Thyroid gland (tissue), 4 donors: ENCODE measurements around the gene NISCH. TPM values are rescaled to one million over a fixed set of nuclear protein-coding genes. Genes with fewer than 3 reads are reported as not detected.

Experiments used
- DNase-seq, 2 donors: peaks; one replicate each; pipeline ENCODE4 v3.0.0-alpha.2; 2019
- H3K27ac ChIP-seq, 3 donors: fragments of 200-600 bp; sonication (generic); 1 replicate in 2 of 3; 2 replicates in 1 of 3; pipeline ENCODE4 v1.5.1; 2016 to 2019; ENCODE audit warnings: mild to moderate bottlenecking in 1 of 3, moderate library complexity in 1 of 3
- H3K27me3 ChIP-seq: fragments of 200-600 bp; sonication (generic); one replicate; pipeline ENCODE4 v1.5.1; 2019
- H3K36me3 ChIP-seq, 2 donors: fragments of 200-600 bp; sonication (generic); one replicate each; pipeline ENCODE4 v1.5.1; 2016 to 2019
- H3K4me1 ChIP-seq, 2 donors: fragments of 200-600 bp; sonication (generic); one replicate each; pipeline ENCODE4 v1.5.1; 2017 to 2019
- H3K4me3 ChIP-seq, 3 donors: fragments of 200-600 bp; sonication (generic); replicated peaks in 1 of 3; 1 replicate in 2 of 3; 2 replicates in 1 of 3; pipeline ENCODE4 v1.5.1; 2016; ENCODE audit warnings: mild to moderate bottlenecking in 1 of 3
- H3K9me3 ChIP-seq: fragments of 200-600 bp; sonication (generic); one replicate; pipeline ENCODE4 v1.5.1; 2017
- POLR2A ChIP-seq, 2 donors: fragments of 450-650 bp; IDR thresholded peaks; one replicate each; pipeline ENCODE4 v1.6.1; 2017; ENCODE audit warnings: antibody characterized with exemption in 2 of 2, mild to moderate bottlenecking in 2 of 2, moderate library complexity in 1 of 2
- WGBS, 2 donors: methylation state at CpG; one replicate each; pipeline ENCODE4 v1.1.5; 2017; 5-methylcytosine and 5-hydroxymethylcytosine counted together
- intact Hi-C: fragments of 100-400 bp; cut with DNase I; formaldehyde crosslinking; loops from one replicate; pipeline ENCODE4 v1.15.1; 2023
- total RNA-seq, 4 donors: library from RNA; depleted of rRNA; stranded (reverse); fragments of >200 nt; gene quantifications; one replicate each; pipeline ENCODE4 v1.2.3, GENCODE V29; 2016
- TF ChIP-seq, protein P1 (sequence below), 6 experiments: fragments of 200-600 bp in 3 of 6; fragments of 450-650 bp in 3 of 6; sonication (generic) in 3 of 6; IDR thresholded peaks; one replicate each; pipeline ENCODE4 v1.5.1; 2016 to 2019; ENCODE audit warnings: antibody characterized with exemption in 6 of 6, mild to moderate bottlenecking in 2 of 6, inconsistent platforms in 1 of 6, moderate library complexity in 1 of 6

Gene NISCH
- total RNA-seq, 4 donors from 2014 or later = 71.8 to 88.2 (median 86.2) TPM

DNA sequence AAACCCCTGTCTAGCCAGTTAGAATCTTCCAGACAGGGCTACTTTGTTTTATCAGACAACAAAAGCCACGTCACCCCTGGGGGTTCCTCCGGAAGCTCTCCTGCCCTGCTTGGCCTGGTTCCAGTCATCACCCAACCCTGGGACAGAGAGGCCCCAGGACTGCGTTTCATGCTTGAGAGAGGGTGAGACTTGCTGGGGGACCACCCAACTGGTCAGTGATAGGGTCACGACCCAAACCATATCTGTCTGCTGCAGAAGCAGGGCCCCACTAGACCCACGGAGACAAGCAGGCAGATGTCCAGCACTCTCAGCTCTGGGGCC lies 77.1 kb downstream of the NISCH start:
- no peak for TF ChIP-seq POLR2A (IDR thresholded peaks at IDR 0.05)
- TF ChIP-seq, protein P1, sequence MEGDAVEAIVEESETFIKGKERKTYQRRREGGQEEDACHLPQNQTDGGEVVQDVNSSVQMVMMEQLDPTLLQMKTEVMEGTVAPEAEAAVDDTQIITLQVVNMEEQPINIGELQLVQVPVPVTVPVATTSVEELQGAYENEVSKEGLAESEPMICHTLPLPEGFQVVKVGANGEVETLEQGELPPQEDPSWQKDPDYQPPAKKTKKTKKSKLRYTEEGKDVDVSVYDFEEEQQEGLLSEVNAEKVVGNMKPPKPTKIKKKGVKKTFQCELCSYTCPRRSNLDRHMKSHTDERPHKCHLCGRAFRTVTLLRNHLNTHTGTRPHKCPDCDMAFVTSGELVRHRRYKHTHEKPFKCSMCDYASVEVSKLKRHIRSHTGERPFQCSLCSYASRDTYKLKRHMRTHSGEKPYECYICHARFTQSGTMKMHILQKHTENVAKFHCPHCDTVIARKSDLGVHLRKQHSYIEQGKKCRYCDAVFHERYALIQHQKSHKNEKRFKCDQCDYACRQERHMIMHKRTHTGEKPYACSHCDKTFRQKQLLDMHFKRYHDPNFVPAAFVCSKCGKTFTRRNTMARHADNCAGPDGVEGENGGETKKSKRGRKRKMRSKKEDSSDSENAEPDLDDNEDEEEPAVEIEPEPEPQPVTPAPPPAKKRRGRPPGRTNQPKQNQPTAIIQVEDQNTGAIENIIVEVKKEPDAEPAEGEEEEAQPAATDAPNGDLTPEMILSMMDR (IDR thresholded peaks at IDR 0.05) = no peak
- DNase-seq = no peak

DNA sequence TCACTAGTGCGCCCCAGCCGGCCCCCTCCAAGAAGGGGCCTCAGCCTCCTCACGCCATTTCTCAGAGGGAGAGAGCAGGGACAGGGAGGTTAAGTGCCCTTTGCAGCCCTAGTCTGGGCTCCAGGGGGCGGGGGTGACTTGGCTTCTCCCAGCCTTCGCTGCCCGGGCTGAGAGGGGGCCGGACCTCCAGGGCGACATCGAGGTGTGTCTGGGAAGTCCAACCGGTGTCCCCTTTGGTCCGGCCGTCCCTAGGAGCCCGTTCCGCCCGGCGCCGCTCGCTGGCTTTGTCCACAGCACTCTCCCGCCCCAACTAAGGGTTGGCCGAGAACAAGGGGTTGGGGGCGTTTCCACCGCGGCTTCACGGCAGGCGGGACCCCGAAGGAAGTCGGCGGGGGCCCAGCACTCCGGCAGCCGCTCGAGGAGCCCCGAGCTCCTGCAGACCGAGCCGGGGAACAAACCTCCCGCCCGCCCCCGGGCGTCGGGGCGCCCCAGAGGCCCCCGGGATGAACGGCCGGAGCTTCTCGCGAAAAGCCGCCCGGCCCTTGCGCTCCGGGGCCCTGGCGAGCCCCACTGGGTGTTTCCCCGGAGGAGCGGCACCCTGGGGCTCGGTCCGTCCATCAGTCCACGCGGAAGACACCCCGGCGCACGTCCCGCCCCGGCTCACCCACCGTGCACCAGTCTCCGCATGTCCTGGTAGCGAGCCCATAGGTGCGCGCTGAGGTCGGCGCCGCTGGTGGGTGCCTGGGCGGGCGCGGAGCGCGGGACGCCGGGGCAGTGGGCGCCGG lies 77.6 kb downstream of the NISCH start:
- Histone ChIP-seq H3K9me3 (no peaks in the 10 kb centered on the region), H3K27me3 (no peaks in the 10 kb centered on the region), H3K4me1 (peaks cover 25 to 55% of the 10 kb centered on the region in 2 donors), H3K4me3 (peak overlapping the region in 2 of 3 donors; percentile 58 to 70), H3K27ac (peak overlapping the region; percentile 14 to 62 (median 35)), H3K36me3 (peaks cover 0 to 7% of the 10 kb centered on the region in 2 donors)
- TF ChIP-seq, protein P1 (IDR thresholded peaks at IDR 0.05) = no peak
- no peak for TF ChIP-seq POLR2A (IDR thresholded peaks at IDR 0.05)
- intact Hi-C loops = loop anchor here (5.0 kb wide), 1 partner anchor 76 kb away; the partner anchor contains the start of gene NISCH
- WGBS, 2 donors = 0 to 9% methylated on average over 11 to 19 of the region's 78 CpGs
- DNase-seq = peak; percentile 51 to 58

More for the DNA sequence above, 77.1 kb downstream of the NISCH start:
- Histone ChIP-seq H3K4me1 (peaks cover 19 to 49% of the 10 kb centered on the region in 2 donors), H3K4me3 (peak overlapping the region in 2 of 3 donors; percentile 58 to 70), H3K27ac (peak overlapping the region in 2 of 3 donors; percentile 35 to 62), H3K9me3 (no peaks in the 10 kb centered on the region), H3K27me3 (no peaks in the 10 kb centered on the region), H3K36me3 (peaks cover 0 to 7% of the 10 kb centered on the region in 2 donors)
- 43 to 46% methylated on average over 5 of the region's 5 CpGs for WGBS, 2 donors
- intact Hi-C loops = loop anchor here (5.0 kb wide), 1 partner anchor 75 kb away; the partner anchor contains the start of gene NISCH

DNA sequence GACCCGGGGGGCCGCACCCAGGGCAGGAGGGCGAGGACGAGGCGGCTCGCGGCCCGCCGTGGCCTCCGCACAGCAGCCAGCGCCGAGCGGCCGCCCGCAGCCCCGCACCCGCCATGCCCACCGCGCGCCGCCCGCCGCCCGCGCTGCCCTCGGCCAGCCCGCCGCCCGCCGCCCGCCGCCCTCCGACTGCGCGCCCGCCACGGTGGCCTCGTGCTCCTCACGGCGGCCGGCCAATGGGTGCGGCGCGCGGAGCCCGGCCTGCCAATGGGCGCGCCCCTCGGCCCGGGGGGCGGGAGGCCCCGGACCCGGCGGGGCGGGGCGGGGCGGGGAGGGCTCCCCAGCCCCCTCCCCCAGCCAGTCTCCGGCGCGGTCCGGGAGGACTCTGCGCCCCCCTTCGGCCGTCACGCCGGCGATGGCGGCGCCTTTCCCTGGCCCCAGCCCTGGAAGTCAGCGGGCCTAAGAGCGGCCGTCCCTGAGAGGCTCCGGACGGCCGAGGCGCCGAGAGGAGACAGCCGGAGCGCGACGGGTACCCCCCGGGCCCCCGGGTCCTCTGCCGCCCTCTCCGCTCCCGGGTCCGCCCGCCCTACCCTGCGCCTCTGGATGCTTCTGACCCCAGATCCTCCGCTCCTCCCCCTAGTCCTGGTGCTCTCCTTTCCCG lies 78.3 kb downstream of the NISCH start, which contains the start of gene NT5DC2:
NT5DC2 (minus strand) TSS at position 235 of the 658 bp plus-strand sequence; CDS start at position 115, 120 bp downstream.
- TF ChIP-seq, protein P1 (IDR thresholded peaks at IDR 0.05) = peak in 1 of 6 experiments; percentile 15
- TF ChIP-seq POLR2A (IDR thresholded peaks at IDR 0.05) = peak in 1 of 2 donors; percentile 13
- Histone ChIP-seq H3K9me3 (no peaks in the 10 kb centered on the region), H3K4me1 (peaks cover 32 to 62% of the 10 kb centered on the region in 2 donors), H3K27me3 (no peaks in the 10 kb centered on the region), H3K4me3 (peak within 1 kb of the TSS in 2 of 3 donors; percentile 58 to 70), H3K36me3 (peaks cover 0 to 4% of the 10 kb centered on the region in 2 donors), H3K27ac (peak within 1 kb of the TSS; percentile 75 to 88 (median 86))
- DNase-seq = peak; percentile 74 to 77
- 2% methylated on average over 31 of the region's 91 CpGs; no CpG with 5 or more reads in 1 of the 2 donors for WGBS, 2 donors
- intact Hi-C loops = loop anchor here (5.0 kb wide), 1 partner anchor 76 kb away; the partner anchor contains the start of gene NISCH

DNA sequence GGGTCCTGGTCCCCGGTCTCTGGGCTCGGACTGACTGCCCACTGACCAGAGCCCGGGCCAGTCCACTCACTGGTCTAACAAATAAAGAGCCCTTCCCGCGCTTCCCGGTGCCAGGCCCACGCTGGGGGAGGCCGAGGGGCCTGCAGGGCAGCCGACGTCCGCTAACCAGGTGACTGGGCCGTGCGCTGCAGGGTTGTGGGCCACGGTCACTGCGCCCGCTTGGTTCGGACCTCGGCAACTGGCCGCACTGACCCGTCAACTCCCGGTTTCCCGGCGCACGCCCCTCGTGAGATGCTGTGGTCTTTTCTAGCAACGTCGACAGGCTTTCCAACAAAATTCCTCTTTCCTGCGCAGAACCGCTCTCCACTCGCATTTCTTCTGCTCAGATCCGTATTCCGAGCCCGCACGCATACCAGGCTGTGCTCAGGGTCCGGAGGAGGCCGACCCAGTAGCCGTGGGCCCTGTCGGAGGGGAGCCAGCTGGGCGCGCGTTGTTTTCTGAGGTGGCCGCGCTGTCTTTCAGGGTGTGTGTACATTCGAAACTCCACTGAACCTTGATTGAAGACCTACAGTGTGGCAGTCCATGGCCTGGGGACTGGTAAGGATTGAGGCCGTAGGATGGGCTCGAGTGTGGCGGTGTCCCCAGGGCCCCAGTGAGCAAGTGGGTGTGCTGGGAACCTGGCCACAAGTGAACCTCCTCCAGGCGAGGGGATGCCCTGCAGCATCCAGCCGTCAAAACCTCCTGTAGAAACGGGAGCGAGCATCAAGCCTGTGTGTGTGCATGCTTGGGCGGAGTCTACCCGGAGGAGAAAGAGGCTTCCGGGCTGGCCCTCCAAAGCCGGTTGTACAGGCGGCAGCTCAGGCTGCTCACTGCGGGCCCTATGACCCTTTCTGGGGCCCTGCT lies 79.1 kb downstream of the NISCH start:
- intact Hi-C loops = loop anchor here (5.0 kb wide), 2 partner anchors 77 to 482 kb away; partner anchors contain the start of gene NISCH
- Histone ChIP-seq H3K27me3 (no peaks in the 10 kb centered on the region), H3K4me1 (peaks cover 38 to 70% of the 10 kb centered on the region in 2 donors), H3K9me3 (no peaks in the 10 kb centered on the region), H3K4me3 (peak overlapping the region in 2 of 3 donors; percentile 48 to 56), H3K27ac (peak overlapping the region; percentile 75 to 88 (median 86)), H3K36me3 (no peaks in the 10 kb centered on the region)
- TF ChIP-seq POLR2A (IDR thresholded peaks at IDR 0.05) = no peak
- TF ChIP-seq, protein P1 (IDR thresholded peaks at IDR 0.05) = no peak
- 50 to 63% methylated on average over 39 to 51 of the region's 57 CpGs for WGBS, 2 donors
- DNase-seq = peak in 1 of 2 donors; percentile 34
